ENCODE results near the gene KCTD19. TPM values are rescaled to one million over a fixed set of nuclear protein-coding genes. Genes with fewer than 3 reads are reported as not detected.

The KCTD19 gene
- total RNA-seq, 1 experiment from 2014 or later, result 1.1 TPM

- TF ChIP-seq SMAD3 (CRISPR knock-in tag; IDR thresholded peaks at IDR 0.05; ENCODE audit: borderline replicate concordance) (0 out of 2 replicates have a peak, but pooled peaks have one; percentile 40), MAX (CRISPR knock-in tag; IDR thresholded peaks at IDR 0.05) (peak; percentile 89), ATF2 (CRISPR knock-in tag; IDR thresholded peaks at IDR 0.05; ENCODE audit: borderline replicate concordance, low read depth) (no peak), FOXP4 (CRISPR knock-in tag; IDR thresholded peaks at IDR 0.05) (peak; percentile 18; the same call in 1 of the 2 replicates), MLX (CRISPR knock-in tag; IDR thresholded peaks at IDR 0.05) (no peak), JAZF1 (CRISPR knock-in tag; IDR thresholded peaks at IDR 0.05) (no peak), ATF1 (CRISPR knock-in tag; IDR thresholded peaks at IDR 0.05) (0 out of 2 replicates have a peak, but pooled peaks have one; percentile 38), NFE2L1 (CRISPR knock-in tag; IDR thresholded peaks at IDR 0.05) (peak; percentile 45; the same call in 1 of the 2 replicates), E2F4 (CRISPR knock-in tag; IDR thresholded peaks at IDR 0.05; ENCODE audit: borderline replicate concordance, low read depth) (no peak), MYBL2 (CRISPR knock-in tag; IDR thresholded peaks at IDR 0.05) (peak; percentile 83; the same call in 1 of the 2 replicates), HMGA2 (CRISPR knock-in tag; IDR thresholded peaks at IDR 0.05) (no peak), TEAD4 (CRISPR knock-in tag; IDR thresholded peaks at IDR 0.05) (peak; percentile 88; the same call in 1 of the 2 replicates), ZNF232 (CRISPR knock-in tag; IDR thresholded peaks at IDR 0.05) (0 out of 2 replicates have a peak, but pooled peaks have one; percentile 70), USF1 (CRISPR knock-in tag; IDR thresholded peaks at IDR 0.05) (peak; percentile 94), NR1H2 (CRISPR knock-in tag; IDR thresholded peaks at IDR 0.05) (no peak), FOXP1 (CRISPR knock-in tag; IDR thresholded peaks at IDR 0.05; ENCODE audit: borderline replicate concordance) (0 out of 2 replicates have a peak, but pooled peaks have one; percentile 33), SMAD4 (CRISPR knock-in tag; IDR thresholded peaks at IDR 0.05) (no peak), ZNF512 (CRISPR knock-in tag; IDR thresholded peaks at IDR 0.05; ENCODE audit: borderline replicate concordance) (no peak)
- TF ChIP-seq, protein P1, sequence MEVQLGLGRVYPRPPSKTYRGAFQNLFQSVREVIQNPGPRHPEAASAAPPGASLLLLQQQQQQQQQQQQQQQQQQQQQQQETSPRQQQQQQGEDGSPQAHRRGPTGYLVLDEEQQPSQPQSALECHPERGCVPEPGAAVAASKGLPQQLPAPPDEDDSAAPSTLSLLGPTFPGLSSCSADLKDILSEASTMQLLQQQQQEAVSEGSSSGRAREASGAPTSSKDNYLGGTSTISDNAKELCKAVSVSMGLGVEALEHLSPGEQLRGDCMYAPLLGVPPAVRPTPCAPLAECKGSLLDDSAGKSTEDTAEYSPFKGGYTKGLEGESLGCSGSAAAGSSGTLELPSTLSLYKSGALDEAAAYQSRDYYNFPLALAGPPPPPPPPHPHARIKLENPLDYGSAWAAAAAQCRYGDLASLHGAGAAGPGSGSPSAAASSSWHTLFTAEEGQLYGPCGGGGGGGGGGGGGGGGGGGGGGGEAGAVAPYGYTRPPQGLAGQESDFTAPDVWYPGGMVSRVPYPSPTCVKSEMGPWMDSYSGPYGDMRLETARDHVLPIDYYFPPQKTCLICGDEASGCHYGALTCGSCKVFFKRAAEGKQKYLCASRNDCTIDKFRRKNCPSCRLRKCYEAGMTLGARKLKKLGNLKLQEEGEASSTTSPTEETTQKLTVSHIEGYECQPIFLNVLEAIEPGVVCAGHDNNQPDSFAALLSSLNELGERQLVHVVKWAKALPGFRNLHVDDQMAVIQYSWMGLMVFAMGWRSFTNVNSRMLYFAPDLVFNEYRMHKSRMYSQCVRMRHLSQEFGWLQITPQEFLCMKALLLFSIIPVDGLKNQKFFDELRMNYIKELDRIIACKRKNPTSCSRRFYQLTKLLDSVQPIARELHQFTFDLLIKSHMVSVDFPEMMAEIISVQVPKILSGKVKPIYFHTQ (CRISPR knock-in tag; IDR thresholded peaks at IDR 0.05), result no peak
- TF ChIP-seq, protein P2, sequence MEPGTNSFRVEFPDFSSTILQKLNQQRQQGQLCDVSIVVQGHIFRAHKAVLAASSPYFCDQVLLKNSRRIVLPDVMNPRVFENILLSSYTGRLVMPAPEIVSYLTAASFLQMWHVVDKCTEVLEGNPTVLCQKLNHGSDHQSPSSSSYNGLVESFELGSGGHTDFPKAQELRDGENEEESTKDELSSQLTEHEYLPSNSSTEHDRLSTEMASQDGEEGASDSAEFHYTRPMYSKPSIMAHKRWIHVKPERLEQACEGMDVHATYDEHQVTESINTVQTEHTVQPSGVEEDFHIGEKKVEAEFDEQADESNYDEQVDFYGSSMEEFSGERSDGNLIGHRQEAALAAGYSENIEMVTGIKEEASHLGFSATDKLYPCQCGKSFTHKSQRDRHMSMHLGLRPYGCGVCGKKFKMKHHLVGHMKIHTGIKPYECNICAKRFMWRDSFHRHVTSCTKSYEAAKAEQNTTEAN (CRISPR knock-in tag; IDR thresholded peaks at IDR 0.05), result no peak
- TF ChIP-seq, protein P3, sequence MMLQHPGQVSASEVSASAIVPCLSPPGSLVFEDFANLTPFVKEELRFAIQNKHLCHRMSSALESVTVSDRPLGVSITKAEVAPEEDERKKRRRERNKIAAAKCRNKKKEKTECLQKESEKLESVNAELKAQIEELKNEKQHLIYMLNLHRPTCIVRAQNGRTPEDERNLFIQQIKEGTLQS (CRISPR knock-in tag; conservative IDR thresholded peaks at IDR 0.05), result no peak
- TF ChIP-seq, protein P4, sequence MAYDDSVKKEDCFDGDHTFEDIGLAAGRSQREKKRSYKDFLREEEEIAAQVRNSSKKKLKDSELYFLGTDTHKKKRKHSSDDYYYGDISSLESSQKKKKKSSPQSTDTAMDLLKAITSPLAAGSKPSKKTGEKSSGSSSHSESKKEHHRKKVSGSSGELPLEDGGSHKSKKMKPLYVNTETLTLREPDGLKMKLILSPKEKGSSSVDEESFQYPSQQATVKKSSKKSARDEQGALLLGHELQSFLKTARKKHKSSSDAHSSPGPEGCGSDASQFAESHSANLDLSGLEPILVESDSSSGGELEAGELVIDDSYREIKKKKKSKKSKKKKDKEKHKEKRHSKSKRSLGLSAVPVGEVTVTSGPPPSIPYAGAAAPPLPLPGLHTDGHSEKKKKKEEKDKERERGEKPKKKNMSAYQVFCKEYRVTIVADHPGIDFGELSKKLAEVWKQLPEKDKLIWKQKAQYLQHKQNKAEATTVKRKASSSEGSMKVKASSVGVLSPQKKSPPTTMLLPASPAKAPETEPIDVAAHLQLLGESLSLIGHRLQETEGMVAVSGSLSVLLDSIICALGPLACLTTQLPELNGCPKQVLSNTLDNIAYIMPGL (CRISPR knock-in tag; IDR thresholded peaks at IDR 0.05), result peak; percentile 63
Observed at GRCh38 chr16:67246081-67246755, 80.3 kb downstream of the KCTD19 start (continued).

All from WTC11 (cell line).